ENCODE measurements around the gene SLC9A4. TPM values are rescaled to one million over a fixed set of nuclear protein-coding genes. Genes with fewer than 3 reads are reported as not detected.

Gene SLC9A4
- total and polyA plus RNA-seq, 2 of the 4 experiments (the other 2 are of a cell fraction), result not detected

DNA sequence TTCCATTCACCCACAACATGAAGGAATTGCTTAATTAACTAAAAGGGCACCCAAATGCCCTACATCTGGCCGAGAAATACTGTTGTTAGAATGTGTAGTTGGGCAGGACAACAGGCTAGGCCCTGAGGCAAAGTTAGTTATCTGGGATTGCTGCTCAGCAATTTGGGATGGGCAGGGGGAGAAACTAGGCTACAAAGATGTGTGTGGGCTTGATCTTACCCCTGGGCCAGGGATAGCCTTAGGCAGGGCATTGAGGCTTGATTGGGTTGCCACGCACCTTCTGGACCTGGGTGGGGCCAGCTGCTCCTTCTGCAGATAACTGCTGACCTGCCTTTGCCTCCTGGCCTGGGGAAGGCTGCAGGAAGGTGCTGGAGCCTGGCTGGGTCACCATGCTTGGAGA lies 40.6 kb upstream of the SLC9A4 start:
- dilution Hi-C loops (cut with HindIII; ENCODE audit: low sequenced_read_pairs, unreplicated experiment) (no loop called here), intact Hi-C loops (cut with micrococcal nuclease) (no loop called here), in situ Hi-C loops (cut with MboI; ENCODE audit: low sequenced_read_pairs) (no loop called here)
- TF ChIP-seq RCOR1 (IDR thresholded peaks at IDR 0.05; ENCODE audit: insufficient replicate concordance, low read length) (no peak), CHD1 (IDR thresholded peaks at IDR 0.05; ENCODE audit: low read depth, low read length) (no peak), RAD21 (IDR thresholded peaks at IDR 0.05; ENCODE audit: low read length) (no peak), CTCF (conservative IDR thresholded peaks at IDR 0.05; ENCODE audit: low read depth, low read length) (no peak), MAZ (IDR thresholded peaks at IDR 0.05; ENCODE audit: borderline replicate concordance, low read depth, low read length) (no peak), MAFK (IDR thresholded peaks at IDR 0.05; ENCODE audit: low read depth, low read length) (no peak), NFE2L2 (IDR thresholded peaks at IDR 0.05; ENCODE audit: low read depth, low read length) (no peak), RFX5 (IDR thresholded peaks at IDR 0.05; ENCODE audit: low read depth, low read length) (no peak), POLR2A (IDR thresholded peaks at IDR 0.05; ENCODE audit: low read depth, low read length) (no peak), ELK1 (IDR thresholded peaks at IDR 0.05; ENCODE audit: borderline replicate concordance, low read depth, low read length) (no peak), SMC3 (IDR thresholded peaks at IDR 0.05; ENCODE audit: low read depth, low read length) (no peak)
- TF ChIP-seq, protein P1, sequence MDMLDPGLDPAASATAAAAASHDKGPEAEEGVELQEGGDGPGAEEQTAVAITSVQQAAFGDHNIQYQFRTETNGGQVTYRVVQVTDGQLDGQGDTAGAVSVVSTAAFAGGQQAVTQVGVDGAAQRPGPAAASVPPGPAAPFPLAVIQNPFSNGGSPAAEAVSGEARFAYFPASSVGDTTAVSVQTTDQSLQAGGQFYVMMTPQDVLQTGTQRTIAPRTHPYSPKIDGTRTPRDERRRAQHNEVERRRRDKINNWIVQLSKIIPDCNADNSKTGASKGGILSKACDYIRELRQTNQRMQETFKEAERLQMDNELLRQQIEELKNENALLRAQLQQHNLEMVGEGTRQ (IDR thresholded peaks at IDR 0.05; ENCODE audit: low read depth, low read length), result no peak
- POLR2A ChIA-PET (ENCODE audit: unreplicated experiment), result no interaction called here
- Histone ChIP-seq H2BK120ac (ENCODE audit: low read depth, low read length) (no peak overlapping the region), H3K4me1 (ENCODE audit: control insufficient read depth, insufficient read depth, low read length) (no peaks in the 10 kb centered on the region), H4K5ac (ENCODE audit: low read depth, low read length) (no peak overlapping the region), H4K91ac (ENCODE audit: insufficient read depth, low read depth, low read length) (no peak overlapping the region), H3K18ac (ENCODE audit: low read depth, low read length) (no peak overlapping the region), H3K4ac (ENCODE audit: low read depth, low read length) (no peak overlapping the region), H3K9ac (ENCODE audit: low read depth, low read length) (no peak overlapping the region), H3K79me1 (ENCODE audit: low read depth in 1 of 2, low read length in 2 of 2) (no peaks in the 10 kb centered on the region), H3K14ac (replicated peaks; ENCODE audit: low read depth, low read length) (no peak overlapping the region), H2BK20ac (ENCODE audit: low read depth, low read length) (no peak overlapping the region), H3K36me3 (ENCODE audit: control insufficient read depth, insufficient read depth, low read length) (no peaks in the 10 kb centered on the region), H4K20me1 (ENCODE audit: insufficient read depth, low read length) (no peaks in the 10 kb centered on the region), H3K9me1 (ENCODE audit: insufficient read depth, low read length) (no peaks in the 10 kb centered on the region), H4K8ac (ENCODE audit: low read depth in 2 of 2, low read length in 2 of 2) (no peak overlapping the region), H2BK5ac (ENCODE audit: low read depth, low read length, poor library complexity, severe bottlenecking) (no peak overlapping the region), H3K27me3 (ENCODE audit: control insufficient read depth, insufficient read depth, low read length) (peaks cover 6% of the 10 kb centered on the region), H3K27ac (ENCODE audit: insufficient read depth, low read length) (no peak overlapping the region), H2AFZ (replicated peaks; ENCODE audit: low read length, poor library complexity) (no peak overlapping the region), H3K56ac (ENCODE audit: extremely low read depth, insufficient read depth, low read length) (no peak overlapping the region), H3K23ac (ENCODE audit: low read depth, low read length) (no peak overlapping the region), H2AK9ac (replicated peaks; ENCODE audit: low read depth, low read length, poor library complexity) (no peak overlapping the region), H2AK5ac (ENCODE audit: low read depth, low read length) (no peak overlapping the region), H2BK15ac (ENCODE audit: low read depth, low read length) (no peak overlapping the region), H3K4me2 (ENCODE audit: low read depth, low read length) (no peak overlapping the region), H3K9me3 (ENCODE audit: control insufficient read depth, insufficient read depth, low read length) (no peaks in the 10 kb centered on the region), H3K4me3 (ENCODE audit: insufficient read depth, low read depth, low read length) (no peak overlapping the region)
- no peak for ATAC-seq (ENCODE audit: low read depth)
- no TSS peak for BruUV-seq (replicated peaks)
- CTCF ChIA-PET, result no interaction called here
- DNase-seq, result no peak
- no CpG with 5 or more reads among the region's 2 CpGs for WGBS, 2 experiments (ENCODE audit: extremely low coverage in 2 of 2, insufficient read length in 1 of 2)
